NB4 (cell line): Measurements from ENCODE around the gene MED28.

Experiments used
- CTCF ChIP-seq: IDR thresholded peaks from one replicate; pipeline ENCODE4 v1.5.1; 2012; ENCODE audit warnings: low read depth, low read length
- MAX ChIP-seq: IDR thresholded peaks from 2 replicates; pipeline ENCODE4 v1.6.1; 2011; ENCODE audit warnings: low read depth, low read length
- MYC ChIP-seq: IDR thresholded peaks from 2 replicates; pipeline ENCODE4 v1.6.1; 2011; ENCODE audit warnings: low read depth, low read length
- POLR2A ChIP-seq: IDR thresholded peaks from 2 replicates; pipeline ENCODE4 v1.6.1; 2011; ENCODE audit warnings: mild to moderate bottlenecking; ENCODE audit not compliant: insufficient read length; ENCODE audit errors: extremely low read depth

GRCh38 chr4:17636341-17636695 is 21.9 kb downstream of the MED28 start:
- TF ChIP-seq CTCF (no peak), POLR2A (no peak), MAX (no peak), MYC (no peak)
